Measurements from ENCODE around the gene OTUD4. TPM values are rescaled to one million over a fixed set of nuclear protein-coding genes. Genes with fewer than 3 reads are reported as not detected.
"Not testable (repeated sequence)": the region's sequence is repeated elsewhere in the genome, so short reads cannot be mapped to it uniquely, and the experiment has no call there.

OTUD4 gene, protein sequence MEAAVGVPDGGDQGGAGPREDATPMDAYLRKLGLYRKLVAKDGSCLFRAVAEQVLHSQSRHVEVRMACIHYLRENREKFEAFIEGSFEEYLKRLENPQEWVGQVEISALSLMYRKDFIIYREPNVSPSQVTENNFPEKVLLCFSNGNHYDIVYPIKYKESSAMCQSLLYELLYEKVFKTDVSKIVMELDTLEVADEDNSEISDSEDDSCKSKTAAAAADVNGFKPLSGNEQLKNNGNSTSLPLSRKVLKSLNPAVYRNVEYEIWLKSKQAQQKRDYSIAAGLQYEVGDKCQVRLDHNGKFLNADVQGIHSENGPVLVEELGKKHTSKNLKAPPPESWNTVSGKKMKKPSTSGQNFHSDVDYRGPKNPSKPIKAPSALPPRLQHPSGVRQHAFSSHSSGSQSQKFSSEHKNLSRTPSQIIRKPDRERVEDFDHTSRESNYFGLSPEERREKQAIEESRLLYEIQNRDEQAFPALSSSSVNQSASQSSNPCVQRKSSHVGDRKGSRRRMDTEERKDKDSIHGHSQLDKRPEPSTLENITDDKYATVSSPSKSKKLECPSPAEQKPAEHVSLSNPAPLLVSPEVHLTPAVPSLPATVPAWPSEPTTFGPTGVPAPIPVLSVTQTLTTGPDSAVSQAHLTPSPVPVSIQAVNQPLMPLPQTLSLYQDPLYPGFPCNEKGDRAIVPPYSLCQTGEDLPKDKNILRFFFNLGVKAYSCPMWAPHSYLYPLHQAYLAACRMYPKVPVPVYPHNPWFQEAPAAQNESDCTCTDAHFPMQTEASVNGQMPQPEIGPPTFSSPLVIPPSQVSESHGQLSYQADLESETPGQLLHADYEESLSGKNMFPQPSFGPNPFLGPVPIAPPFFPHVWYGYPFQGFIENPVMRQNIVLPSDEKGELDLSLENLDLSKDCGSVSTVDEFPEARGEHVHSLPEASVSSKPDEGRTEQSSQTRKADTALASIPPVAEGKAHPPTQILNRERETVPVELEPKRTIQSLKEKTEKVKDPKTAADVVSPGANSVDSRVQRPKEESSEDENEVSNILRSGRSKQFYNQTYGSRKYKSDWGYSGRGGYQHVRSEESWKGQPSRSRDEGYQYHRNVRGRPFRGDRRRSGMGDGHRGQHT
- total RNA-seq: 10 to 100 TPM; 24.0 to 40.3 TPM
- 10 to 100 TPM; 23.1 to 28.0 TPM for polyA plus RNA-seq (ENCODE audit: insufficient read length in 2 of 2)
- long read RNA-seq, donor 1, full-length matches to known transcripts: 3 of 3 reads
- long read RNA-seq, donor 1, partial matches to known transcripts: 0 of 3 reads
- long read RNA-seq, donor 1, other reads (novel, unspliced or antisense): 0 of 3 reads
- long read RNA-seq, donor 2, full-length matches to known transcripts: 1 of 12 reads
- long read RNA-seq, donor 2, partial matches to known transcripts: 11 of 12 reads
- long read RNA-seq, donor 2, other reads (novel, unspliced or antisense): 0 of 12 reads
- long read RNA-seq, donor 3: 0 reads
- long read RNA-seq, donor 4: 0 reads

DNA sequence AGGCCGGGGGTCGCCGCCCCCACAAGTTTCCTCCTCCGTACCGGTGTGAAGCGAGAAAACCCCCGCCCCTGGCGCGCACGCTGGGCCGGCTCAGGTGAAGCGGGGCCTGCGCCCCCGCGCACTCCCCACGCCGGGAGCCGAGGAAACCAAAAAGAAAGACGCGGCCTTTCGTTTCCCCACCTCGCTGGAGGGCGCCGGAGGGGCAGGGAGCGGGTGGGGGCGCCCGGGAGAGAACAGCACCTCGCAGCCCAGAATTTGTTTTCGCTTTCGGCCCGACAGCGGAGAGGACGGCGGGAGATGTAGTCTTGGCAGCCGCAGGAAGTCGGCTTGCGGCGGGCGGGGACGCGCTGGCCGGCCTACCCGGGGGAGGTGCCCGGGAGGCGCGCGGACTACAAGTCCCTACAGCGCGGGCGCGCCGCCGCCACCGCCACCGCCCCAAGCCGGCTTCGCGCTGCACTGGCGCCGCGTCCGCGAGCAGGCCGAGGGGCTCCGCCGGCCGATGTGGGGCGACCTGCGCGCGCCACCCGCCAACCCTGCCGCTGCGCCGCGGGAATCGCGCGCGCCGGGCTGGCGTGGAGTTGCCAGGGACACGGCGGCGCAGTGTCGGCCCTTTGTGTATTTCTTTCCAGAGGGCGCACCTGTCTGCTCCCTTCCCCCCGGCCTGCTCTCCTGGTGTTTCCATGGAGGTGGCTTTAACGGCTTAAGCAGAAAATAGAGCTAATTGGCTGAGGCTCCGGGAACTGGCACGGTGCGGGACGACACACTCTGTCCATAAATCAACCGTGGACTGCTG is at the start of gene OTUD4:
Gene OTUD4 (minus strand): TSS at position 292 of the 793 bp plus-strand sequence. CDS start 616 bp downstream, outside the sequence.
- WGBS (ENCODE audit: insufficient coverage): under 1% methylated on average over 93 of the region's 94 CpGs
- H3K4me1 ChIP-seq (ENCODE audit: control insufficient read depth, insufficient read depth, low read length): peaks cover 5% of the 10 kb centered on the region
- H3K36me3 ChIP-seq (ENCODE audit: control insufficient read depth, insufficient read depth, low read length): no peaks in the 10 kb centered on the region
- H3K27me3 ChIP-seq (ENCODE audit: control insufficient read depth, insufficient read depth, low read length): no peaks in the 10 kb centered on the region
- no peaks in the 10 kb centered on the region for H3K9me3 ChIP-seq (ENCODE audit: control insufficient read depth, insufficient read depth, low read length)
- peak within 1 kb of the TSS; percentile 71 for H3K4me3 ChIP-seq (ENCODE audit: low read depth, low read length)
- peak within 1 kb of the TSS; percentile 93 for H3K27ac ChIP-seq (ENCODE audit: low read depth, low read length)
- peak; percentile 70 to 98 (median 86) for DNase-seq (ENCODE audit: low read depth in 4 of 6, low spot score in 6 of 6)

DNA sequence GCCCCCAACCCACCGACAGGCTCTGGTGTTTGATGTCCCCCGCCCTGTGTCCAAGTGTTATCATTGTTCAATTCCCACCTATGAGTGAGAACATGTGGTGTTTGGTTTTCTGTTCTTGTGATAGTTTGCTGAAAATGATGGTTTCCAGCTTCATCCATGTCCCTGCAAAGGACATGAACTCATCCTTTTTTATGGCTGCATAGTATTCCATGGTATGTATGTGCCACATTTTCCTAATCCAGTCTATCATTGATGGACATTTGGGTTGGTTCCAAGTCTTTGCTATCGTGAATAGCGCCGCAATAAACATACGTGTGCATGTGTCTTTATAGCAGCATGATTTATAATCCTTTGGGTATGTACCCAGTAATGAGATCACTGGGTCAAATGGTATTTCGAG is 42.8 kb upstream of the OTUD4 start:
- H3K36me3 ChIP-seq (ENCODE audit: control insufficient read depth, insufficient read depth, low read length); H3K4me3 ChIP-seq (ENCODE audit: low read depth, low read length); H3K27me3 ChIP-seq (ENCODE audit: control insufficient read depth, insufficient read depth, low read length); H3K27ac ChIP-seq (ENCODE audit: low read depth, low read length); H3K9me3 ChIP-seq (ENCODE audit: control insufficient read depth, insufficient read depth, low read length); H3K4me1 ChIP-seq (ENCODE audit: control insufficient read depth, insufficient read depth, low read length); DNase-seq (ENCODE audit: low read depth in 4 of 6, low spot score in 6 of 6): not testable (repeated sequence)
- 100% methylated on average over 1 of the region's 7 CpGs for WGBS (ENCODE audit: insufficient coverage)

DNA sequence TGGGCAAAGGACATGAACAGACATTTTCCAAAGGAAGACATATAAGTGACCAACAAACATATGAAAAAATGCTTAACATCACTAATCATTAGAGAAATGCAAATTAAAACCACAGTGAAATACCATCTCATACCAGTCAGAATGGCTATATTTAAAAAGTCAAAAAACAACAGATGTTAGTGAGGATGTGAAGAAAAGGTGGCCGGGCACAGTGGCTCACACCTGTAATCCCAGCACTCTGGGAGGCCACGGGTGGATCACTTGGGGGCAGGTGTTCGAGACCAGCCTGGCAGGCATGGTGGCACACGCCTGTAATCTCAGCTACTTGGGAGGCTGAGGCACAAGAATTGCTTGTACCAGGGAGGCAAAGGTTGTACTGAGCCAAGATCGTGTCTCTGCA is 41.1 kb upstream of the OTUD4 start:
- WGBS (ENCODE audit: insufficient coverage): 86% methylated on average over 5 of the region's 5 CpGs

DNA sequence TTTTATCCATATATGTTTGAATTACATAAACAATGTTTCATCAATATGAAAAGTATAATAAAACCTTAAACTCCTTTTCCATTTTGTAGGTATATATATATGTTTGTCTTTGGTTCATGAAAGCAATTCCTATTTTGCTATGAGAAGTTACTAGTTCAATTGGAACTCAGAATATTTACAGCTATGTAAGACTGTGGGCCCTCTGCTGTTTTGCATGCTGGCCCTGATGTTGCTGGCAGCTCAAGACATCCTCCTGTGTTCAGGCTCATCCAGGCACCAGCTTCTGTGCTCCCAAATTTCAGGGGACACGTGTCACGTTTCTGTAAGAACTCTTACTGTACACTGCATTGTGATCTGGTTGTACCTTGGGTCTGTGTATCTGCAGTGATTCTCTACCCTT is 38.7 kb upstream of the OTUD4 start:
- H3K4me1 ChIP-seq (ENCODE audit: control insufficient read depth, insufficient read depth, low read length): no peaks in the 10 kb centered on the region
- no peak for DNase-seq (ENCODE audit: low read depth in 4 of 6, low spot score in 6 of 6)
- 100% methylated on average over 2 of the region's 2 CpGs for WGBS (ENCODE audit: insufficient coverage)
- H3K9me3 ChIP-seq (ENCODE audit: control insufficient read depth, insufficient read depth, low read length): no peaks in the 10 kb centered on the region
- no peak overlapping the region for H3K27ac ChIP-seq (ENCODE audit: low read depth, low read length)
- H3K27me3 ChIP-seq (ENCODE audit: control insufficient read depth, insufficient read depth, low read length): no peaks in the 10 kb centered on the region
- H3K4me3 ChIP-seq (ENCODE audit: low read depth, low read length): no peak overlapping the region
- no peaks in the 10 kb centered on the region for H3K36me3 ChIP-seq (ENCODE audit: control insufficient read depth, insufficient read depth, low read length)

More for the DNA sequence above, 41.1 kb upstream of the OTUD4 start:
- not testable (repeated sequence) for H3K4me3 ChIP-seq (ENCODE audit: low read depth, low read length); DNase-seq (ENCODE audit: low read depth in 4 of 6, low spot score in 6 of 6); H3K4me1 ChIP-seq (ENCODE audit: control insufficient read depth, insufficient read depth, low read length); H3K36me3 ChIP-seq (ENCODE audit: control insufficient read depth, insufficient read depth, low read length); H3K27me3 ChIP-seq (ENCODE audit: control insufficient read depth, insufficient read depth, low read length); H3K27ac ChIP-seq (ENCODE audit: low read depth, low read length); H3K9me3 ChIP-seq (ENCODE audit: control insufficient read depth, insufficient read depth, low read length)

DNA sequence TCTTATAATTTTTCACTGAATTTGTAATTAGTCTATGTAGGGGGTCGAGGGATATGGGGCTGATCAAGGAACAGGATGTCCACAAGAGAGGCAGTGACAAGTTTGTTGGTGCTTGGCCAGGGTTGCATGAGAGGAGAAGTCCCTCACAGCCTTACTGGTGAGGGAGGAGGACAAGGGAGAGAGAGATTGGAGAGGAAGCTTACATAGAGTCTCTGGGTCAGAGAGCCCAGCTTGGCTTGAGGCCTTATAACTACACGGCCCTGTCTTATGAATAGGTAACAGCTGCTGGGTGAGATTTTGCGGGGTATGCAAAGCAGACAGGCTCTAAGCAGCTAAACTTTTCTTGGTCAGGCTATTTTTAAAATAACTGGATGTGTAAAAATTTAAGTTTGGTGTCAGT is 37.9 kb upstream of the OTUD4 start:
- Histone ChIP-seq H3K36me3 (ENCODE audit: control insufficient read depth, insufficient read depth, low read length) (no peaks in the 10 kb centered on the region), H3K4me1 (ENCODE audit: control insufficient read depth, insufficient read depth, low read length) (no peaks in the 10 kb centered on the region), H3K27me3 (ENCODE audit: control insufficient read depth, insufficient read depth, low read length) (no peaks in the 10 kb centered on the region), H3K27ac (ENCODE audit: low read depth, low read length) (no peak overlapping the region), H3K4me3 (ENCODE audit: low read depth, low read length) (no peak overlapping the region), H3K9me3 (ENCODE audit: control insufficient read depth, insufficient read depth, low read length) (no peaks in the 10 kb centered on the region)
- 52% methylated on average over 3 of the region's 3 CpGs for WGBS (ENCODE audit: insufficient coverage)
- no peak for DNase-seq (ENCODE audit: low read depth in 4 of 6, low spot score in 6 of 6)

DNA sequence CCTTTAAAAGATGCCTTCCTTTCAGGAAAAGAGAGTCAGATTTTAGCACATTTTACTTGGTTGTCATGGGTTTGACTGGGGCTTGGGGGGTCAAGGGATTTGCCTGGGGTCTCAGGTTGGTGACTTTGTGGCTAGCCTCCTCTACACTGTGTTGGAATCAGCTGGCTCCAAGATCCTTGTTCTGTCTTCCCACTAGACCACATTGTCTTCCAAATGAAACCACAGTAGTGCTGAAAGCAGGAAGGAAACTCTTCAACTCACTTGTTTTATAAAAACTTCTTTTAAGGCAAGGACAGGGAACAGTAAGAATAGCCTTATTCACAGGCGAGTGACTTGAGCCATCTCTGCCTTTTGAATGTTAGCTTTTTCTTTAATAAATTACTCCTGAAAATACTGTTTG is 37.0 kb upstream of the OTUD4 start:
- no peaks in the 10 kb centered on the region for H3K4me1 ChIP-seq (ENCODE audit: control insufficient read depth, insufficient read depth, low read length)
- H3K27me3 ChIP-seq (ENCODE audit: control insufficient read depth, insufficient read depth, low read length): no peaks in the 10 kb centered on the region
- no peaks in the 10 kb centered on the region for H3K36me3 ChIP-seq (ENCODE audit: control insufficient read depth, insufficient read depth, low read length)
- no peak overlapping the region for H3K4me3 ChIP-seq (ENCODE audit: low read depth, low read length)
- H3K27ac ChIP-seq (ENCODE audit: low read depth, low read length): no peak overlapping the region
- DNase-seq (ENCODE audit: low read depth in 4 of 6, low spot score in 6 of 6): no peak
- H3K9me3 ChIP-seq (ENCODE audit: control insufficient read depth, insufficient read depth, low read length): no peaks in the 10 kb centered on the region
- WGBS (ENCODE audit: insufficient coverage): no CpG with 5 or more reads among the region's 1 CpG

DNA sequence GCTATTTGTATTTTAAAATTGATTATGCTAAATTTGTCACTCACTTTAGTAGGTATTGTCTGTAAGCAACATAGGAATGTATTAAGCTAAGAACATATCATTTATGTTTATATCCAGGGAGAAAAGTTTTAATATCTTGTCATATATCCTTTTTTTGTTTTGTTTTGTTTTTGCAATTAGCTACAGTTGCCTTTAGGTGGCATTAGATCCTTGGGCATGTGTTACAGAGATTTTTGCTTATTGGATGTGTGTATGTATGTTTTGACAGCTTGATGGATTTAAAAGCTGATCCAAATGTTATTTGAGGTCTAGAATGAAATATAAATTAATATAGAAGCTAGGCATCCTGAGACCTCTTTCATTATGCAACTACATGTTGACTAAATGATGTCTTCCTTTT is 36.1 kb upstream of the OTUD4 start:
- H3K4me1 ChIP-seq (ENCODE audit: control insufficient read depth, insufficient read depth, low read length): no peaks in the 10 kb centered on the region
- no peaks in the 10 kb centered on the region for H3K9me3 ChIP-seq (ENCODE audit: control insufficient read depth, insufficient read depth, low read length)
- H3K4me3 ChIP-seq (ENCODE audit: low read depth, low read length): no peak overlapping the region
- no peaks in the 10 kb centered on the region for H3K36me3 ChIP-seq (ENCODE audit: control insufficient read depth, insufficient read depth, low read length)
- no peaks in the 10 kb centered on the region for H3K27me3 ChIP-seq (ENCODE audit: control insufficient read depth, insufficient read depth, low read length)
- peak in 2 of 6 donors; percentile 45 to 60 for DNase-seq (ENCODE audit: low read depth in 4 of 6, low spot score in 6 of 6)
- no peak overlapping the region for H3K27ac ChIP-seq (ENCODE audit: low read depth, low read length)

DNA sequence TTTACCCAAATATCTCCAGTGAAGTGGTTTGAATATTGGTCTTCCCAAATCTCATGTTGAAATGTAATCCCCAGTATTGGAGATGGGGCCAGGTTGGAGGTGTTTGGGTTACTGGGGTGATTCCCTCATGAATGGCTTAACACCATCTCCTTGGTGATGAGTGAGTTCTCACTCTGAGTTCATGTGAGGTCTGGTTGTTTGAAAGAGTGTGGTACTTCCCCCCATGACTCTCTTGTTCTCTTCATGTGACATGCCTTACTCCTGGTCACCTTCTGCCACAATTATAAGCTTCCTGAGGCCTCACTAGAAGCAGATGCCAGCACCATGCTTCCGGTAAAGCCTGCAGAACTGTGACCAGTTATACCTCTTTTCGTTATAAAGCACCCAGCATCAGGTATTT is 32.9 kb upstream of the OTUD4 start:
- Histone ChIP-seq H3K4me1 (ENCODE audit: control insufficient read depth, insufficient read depth, low read length) (no peaks in the 10 kb centered on the region), H3K27me3 (ENCODE audit: control insufficient read depth, insufficient read depth, low read length) (no peaks in the 10 kb centered on the region), H3K4me3 (ENCODE audit: low read depth, low read length) (no peak overlapping the region), H3K36me3 (ENCODE audit: control insufficient read depth, insufficient read depth, low read length) (no peaks in the 10 kb centered on the region), H3K9me3 (ENCODE audit: control insufficient read depth, insufficient read depth, low read length) (no peaks in the 10 kb centered on the region), H3K27ac (ENCODE audit: low read depth, low read length) (no peak overlapping the region)
- 93% methylated on average over 2 of the region's 2 CpGs for WGBS (ENCODE audit: insufficient coverage)
- DNase-seq (ENCODE audit: low read depth in 4 of 6, low spot score in 6 of 6): no peak

Data from spinal cord (tissue), 10 donors.